OCI-LY3 (cell line): Measurements from ENCODE around the gene PLEKHA6.

Experiments
- EZH2phosphoT487 ChIP-seq: fragments of 200-600 bp; shearing (Covaris generic); IDR thresholded peaks from 2 replicates; pipeline ENCODE4 v1.6.1; 2018; ENCODE audit warnings: antibody characterized with exemption, mixed run types, low read depth
- TF ChIP-seq, protein P1 (sequence below): fragments of 200-600, 300-600 bp; sonication (generic); IDR thresholded peaks from 2 replicates; pipeline ENCODE4 v1.5.1; 2014; ENCODE audit warnings: antibody characterized with exemption, low read length, low read depth

DNA sequence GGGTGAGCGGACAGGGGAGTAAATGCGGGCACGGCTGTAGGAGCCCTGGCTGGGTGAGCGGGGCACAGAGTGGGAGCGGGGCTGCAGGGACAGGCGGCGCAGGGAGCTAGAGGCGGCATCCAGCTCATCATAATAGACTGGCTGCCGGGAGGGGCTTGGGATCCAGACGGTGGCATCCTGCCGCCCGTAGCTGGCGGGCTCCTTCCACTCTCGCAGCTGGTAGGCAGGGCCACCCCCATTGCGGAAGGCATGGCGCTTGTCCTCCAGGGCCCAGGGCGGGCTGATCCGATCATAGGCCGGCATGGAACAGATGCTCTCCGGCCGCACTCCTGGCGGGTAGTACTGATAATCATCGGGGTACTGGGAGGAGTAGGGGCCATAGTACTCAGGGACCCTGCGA lies 102.3 kb downstream of the PLEKHA6 start:
- TF ChIP-seq, protein P1, sequence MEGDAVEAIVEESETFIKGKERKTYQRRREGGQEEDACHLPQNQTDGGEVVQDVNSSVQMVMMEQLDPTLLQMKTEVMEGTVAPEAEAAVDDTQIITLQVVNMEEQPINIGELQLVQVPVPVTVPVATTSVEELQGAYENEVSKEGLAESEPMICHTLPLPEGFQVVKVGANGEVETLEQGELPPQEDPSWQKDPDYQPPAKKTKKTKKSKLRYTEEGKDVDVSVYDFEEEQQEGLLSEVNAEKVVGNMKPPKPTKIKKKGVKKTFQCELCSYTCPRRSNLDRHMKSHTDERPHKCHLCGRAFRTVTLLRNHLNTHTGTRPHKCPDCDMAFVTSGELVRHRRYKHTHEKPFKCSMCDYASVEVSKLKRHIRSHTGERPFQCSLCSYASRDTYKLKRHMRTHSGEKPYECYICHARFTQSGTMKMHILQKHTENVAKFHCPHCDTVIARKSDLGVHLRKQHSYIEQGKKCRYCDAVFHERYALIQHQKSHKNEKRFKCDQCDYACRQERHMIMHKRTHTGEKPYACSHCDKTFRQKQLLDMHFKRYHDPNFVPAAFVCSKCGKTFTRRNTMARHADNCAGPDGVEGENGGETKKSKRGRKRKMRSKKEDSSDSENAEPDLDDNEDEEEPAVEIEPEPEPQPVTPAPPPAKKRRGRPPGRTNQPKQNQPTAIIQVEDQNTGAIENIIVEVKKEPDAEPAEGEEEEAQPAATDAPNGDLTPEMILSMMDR = no peak
- no peak for TF ChIP-seq EZH2phosphoT487
